ENCODE results near the gene SCRN1.
A peak's percentile ranks its signal among the peaks of the same experiment; 100 is the strongest.
"Not testable (repeated sequence)": the region's sequence is repeated elsewhere in the genome, so short reads cannot be mapped to it uniquely, and the experiment has no call there.

Gene SCRN1

GRCh38 chr7:29922921-29923700 lies 66.5 kb downstream of the SCRN1 start:
- DNase-seq, result no peak

- peak; percentile 59 for DNase-seq
Observed at GRCh38 chr7:29921404-29922010, 68.1 kb downstream of the SCRN1 start.

- DNase-seq, result no peak
Observed at GRCh38 chr7:29920491-29920890, 69.1 kb downstream of the SCRN1 start.

- no peak for DNase-seq
Observed at GRCh38 chr7:29919790-29920189, 69.8 kb downstream of the SCRN1 start.

GRCh38 chr7:29918850-29919249 lies 70.8 kb downstream of the SCRN1 start:
- no peak for DNase-seq

- DNase-seq, result no peak
Observed at GRCh38 chr7:29917641-29918040, 72.0 kb downstream of the SCRN1 start.

- DNase-seq, result no peak
Observed at GRCh38 chr7:29915481-29916215, 74.0 kb downstream of the SCRN1 start.

- no peak for DNase-seq
Observed at GRCh38 chr7:29914180-29914579, 75.4 kb downstream of the SCRN1 start.

- DNase-seq, result no peak
Observed at GRCh38 chr7:29906200-29907022, 83.2 kb downstream of the SCRN1 start.

GRCh38 chr7:29900745-29901144 lies 88.9 kb downstream of the SCRN1 start:
- no peak for DNase-seq

GRCh38 chr7:29898301-29898700 lies 91.3 kb downstream of the SCRN1 start:
- DNase-seq, result no peak

- no peak for DNase-seq
Observed at GRCh38 chr7:29896685-29897411, 92.8 kb downstream of the SCRN1 start.

GRCh38 chr7:29895559-29895958 lies 94.0 kb downstream of the SCRN1 start:
- no peak for DNase-seq

GRCh38 chr7:29894256-29894655 lies 95.3 kb downstream of the SCRN1 start:
- no peak for DNase-seq

- DNase-seq, result peak; percentile 12
Observed at GRCh38 chr7:29893351-29893965, 96.1 kb downstream of the SCRN1 start.

- peak; percentile 15 for DNase-seq
Observed at GRCh38 chr7:29892231-29892630, 97.4 kb downstream of the SCRN1 start.

GRCh38 chr7:29891766-29892165 lies 97.8 kb downstream of the SCRN1 start:
- DNase-seq, result no peak

- not testable (repeated sequence) for DNase-seq
Observed at GRCh38 chr7:29890786-29891185, 98.8 kb downstream of the SCRN1 start.

- DNase-seq, result no peak
Observed at GRCh38 chr7:29890251-29890650, 99.3 kb downstream of the SCRN1 start.

GRCh38 chr7:29889288-29889687 lies 100.3 kb downstream of the SCRN1 start:
- DNase-seq, result no peak

- no peak for DNase-seq
Observed at GRCh38 chr7:29888006-29888405, 101.6 kb downstream of the SCRN1 start.

- no peak for DNase-seq
Observed at GRCh38 chr7:29886827-29887226, 102.8 kb downstream of the SCRN1 start.
